ENCODE results near the gene ASCL5.

- no peak for TF ChIP-seq CTCF (IDR thresholded peaks at IDR 0.05)
- no peak for TF ChIP-seq POLR2A (IDR thresholded peaks at IDR 0.05)
These were observed 4.5 kb downstream of the ASCL5 start for GRCh38 chr1:201122321-201122957.
